ENCODE data around the gene HTATIP2. TPM values are rescaled to one million over a fixed set of nuclear protein-coding genes. Genes with fewer than 3 reads are reported as not detected.

The HTATIP2 gene
- total RNA-seq, 3 donors from 2014 or later, result 72.6 to 148 (median 129) TPM

GRCh38 chr11:20388096-20389055 is 24.9 kb downstream of the HTATIP2 start:
- peaks cover 5% of the 10 kb centered on the region for H3K4me1 ChIP-seq (ENCODE audit: low read depth)
- DNase-seq, result no peak
- ATAC-seq, result peak; percentile 23
- H3K9me3 ChIP-seq, result no peaks in the 10 kb centered on the region
- intact Hi-C loops (cut with DNase I, micrococcal nuclease), result no loop called here
- H3K36me3 ChIP-seq (ENCODE audit: low read depth), result peaks cover 3% of the 10 kb centered on the region
- peak overlapping the region; percentile 71 for H3K4me3 ChIP-seq
- no peak for TF ChIP-seq CTCF (IDR thresholded peaks at IDR 0.05)

- no peaks in the 10 kb centered on the region for H3K9me3 ChIP-seq
- peak in 1 of 3 donors; percentile 31 for DNase-seq
- intact Hi-C loops (cut with DNase I, micrococcal nuclease), result no loop called here
- H3K4me1 ChIP-seq (ENCODE audit: low read depth), result no peaks in the 10 kb centered on the region
- TF ChIP-seq CTCF (IDR thresholded peaks at IDR 0.05), result peak; percentile 14
- no peak overlapping the region for H3K4me3 ChIP-seq
- ATAC-seq, result peak; percentile 66
- no peaks in the 10 kb centered on the region for H3K36me3 ChIP-seq (ENCODE audit: low read depth)
These were observed 33.8 kb downstream of the HTATIP2 start for GRCh38 chr11:20397281-20397680.

GRCh38 chr11:20399498-20399897 is 36.0 kb downstream of the HTATIP2 start:
- intact Hi-C loops (cut with DNase I, micrococcal nuclease), result no loop called here
- H3K4me1 ChIP-seq (ENCODE audit: low read depth), result no peaks in the 10 kb centered on the region
- DNase-seq (no peak), ATAC-seq (no peak)
- TF ChIP-seq CTCF (IDR thresholded peaks at IDR 0.05), result no peak
- H3K36me3 ChIP-seq (ENCODE audit: low read depth), result no peaks in the 10 kb centered on the region
- no peak overlapping the region for H3K4me3 ChIP-seq
- H3K9me3 ChIP-seq, result no peaks in the 10 kb centered on the region

GRCh38 chr11:20403059-20403458 is 39.5 kb downstream of the HTATIP2 start:
- intact Hi-C loops (cut with DNase I, micrococcal nuclease), result no loop called here
- no peaks in the 10 kb centered on the region for H3K36me3 ChIP-seq (ENCODE audit: low read depth)

GRCh38 chr11:20406484-20406883 is 43.0 kb downstream of the HTATIP2 start:
- Histone ChIP-seq H3K9me3 (no peaks in the 10 kb centered on the region), H3K4me3 (no peak overlapping the region), H3K4me1 (ENCODE audit: low read depth) (no peaks in the 10 kb centered on the region), H3K36me3 (ENCODE audit: low read depth) (no peaks in the 10 kb centered on the region)
- DNase-seq, result no peak
- no peak for ATAC-seq
- TF ChIP-seq CTCF (IDR thresholded peaks at IDR 0.05), result no peak
- intact Hi-C loops (cut with DNase I, micrococcal nuclease), result no loop called here

More at GRCh38 chr11:20403059-20403458, 39.5 kb downstream of the HTATIP2 start:
- ATAC-seq (no peak), DNase-seq (no peak)
- Histone ChIP-seq H3K4me1 (ENCODE audit: low read depth) (no peaks in the 10 kb centered on the region), H3K9me3 (no peaks in the 10 kb centered on the region), H3K4me3 (no peak overlapping the region)
- TF ChIP-seq CTCF (IDR thresholded peaks at IDR 0.05), result no peak
